Keratinocyte (primary cell): ENCODE data around the gene HMCN1.

Experiments
- EZH2 ChIP-seq: IDR thresholded peaks from one replicate; pipeline ENCODE4 v1.6.1; 2012; ENCODE audit warnings: inconsistent platforms, mild to moderate bottlenecking, low read length, moderate library complexity
- TF ChIP-seq, protein P1 (sequence below), 3 experiments: IDR thresholded peaks in 1 of 3; conservative IDR thresholded peaks in 1 of 3; optimal IDR thresholded peaks in 1 of 3; 2 replicates in 2 of 3; 3 replicates in 1 of 3; pipeline versions ENCODE3 to v1.5.1; 2011; ENCODE audit warnings: low read length in 3 of 3, mild to moderate bottlenecking in 3 of 3, moderate library complexity in 2 of 3, control low read depth in 1 of 3, inconsistent platforms in 1 of 3; ENCODE audit not compliant: insufficient read depth in 2 of 3; ENCODE audit errors: extremely low read depth in 1 of 3

DNA sequence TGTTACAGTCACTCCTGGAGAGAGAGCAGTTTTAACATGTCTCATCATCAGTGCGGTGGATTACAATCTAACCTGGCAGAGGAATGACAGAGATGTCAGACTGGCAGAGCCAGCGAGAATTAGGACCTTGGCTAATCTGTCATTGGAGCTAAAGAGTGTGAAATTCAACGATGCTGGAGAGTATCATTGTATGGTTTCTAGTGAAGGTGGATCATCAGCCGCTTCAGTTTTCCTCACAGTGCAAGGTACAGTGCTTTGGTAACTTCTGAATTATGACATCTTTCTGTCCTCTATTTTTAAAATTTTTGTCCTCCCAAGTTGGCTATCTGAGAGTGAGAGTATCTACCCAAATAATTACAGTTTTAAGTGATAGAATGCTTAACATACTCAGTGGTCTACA, 199.4 kb downstream of the HMCN1 start:
- no peak for TF ChIP-seq EZH2
- TF ChIP-seq, protein P1, sequence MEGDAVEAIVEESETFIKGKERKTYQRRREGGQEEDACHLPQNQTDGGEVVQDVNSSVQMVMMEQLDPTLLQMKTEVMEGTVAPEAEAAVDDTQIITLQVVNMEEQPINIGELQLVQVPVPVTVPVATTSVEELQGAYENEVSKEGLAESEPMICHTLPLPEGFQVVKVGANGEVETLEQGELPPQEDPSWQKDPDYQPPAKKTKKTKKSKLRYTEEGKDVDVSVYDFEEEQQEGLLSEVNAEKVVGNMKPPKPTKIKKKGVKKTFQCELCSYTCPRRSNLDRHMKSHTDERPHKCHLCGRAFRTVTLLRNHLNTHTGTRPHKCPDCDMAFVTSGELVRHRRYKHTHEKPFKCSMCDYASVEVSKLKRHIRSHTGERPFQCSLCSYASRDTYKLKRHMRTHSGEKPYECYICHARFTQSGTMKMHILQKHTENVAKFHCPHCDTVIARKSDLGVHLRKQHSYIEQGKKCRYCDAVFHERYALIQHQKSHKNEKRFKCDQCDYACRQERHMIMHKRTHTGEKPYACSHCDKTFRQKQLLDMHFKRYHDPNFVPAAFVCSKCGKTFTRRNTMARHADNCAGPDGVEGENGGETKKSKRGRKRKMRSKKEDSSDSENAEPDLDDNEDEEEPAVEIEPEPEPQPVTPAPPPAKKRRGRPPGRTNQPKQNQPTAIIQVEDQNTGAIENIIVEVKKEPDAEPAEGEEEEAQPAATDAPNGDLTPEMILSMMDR (optimal IDR thresholded peaks at IDR 0.05 in 1 of 3, IDR thresholded peaks at IDR 0.05 in 1 of 3, conservative IDR thresholded peaks at IDR 0.05 in 1 of 3; ENCODE audit: extremely low read depth in 1 of 3, insufficient read depth in 2 of 3, low read length in 3 of 3) = no peak
